H9 (cell line): ENCODE results near the gene CCDC134. TPM values are rescaled to one million over a fixed set of nuclear protein-coding genes. Genes with fewer than 3 reads are reported as not detected.

Experiments used
- DNase-seq: peaks from one replicate; pipeline ENCODE4 v3.0.0-alpha.2; 2017
- H2AFZ ChIP-seq: one replicate; pipeline ENCODE4 v1.6.1; 2013; ENCODE audit warnings: mild to moderate bottlenecking, low read length, control low read depth, moderate library complexity
- H2AK5ac ChIP-seq: 2 replicates; pipeline ENCODE4 v1.6.1; 2013; ENCODE audit warnings: low read length, control low read depth, mixed read lengths; ENCODE audit not compliant: insufficient read length
- H2BK120ac ChIP-seq: one replicate; pipeline ENCODE4 v1.6.1; 2013; ENCODE audit warnings: low read depth, mild to moderate bottlenecking, low read length, control low read depth, inconsistent platforms; ENCODE audit not compliant: poor library complexity, severe bottlenecking
- H2BK12ac ChIP-seq: 2 replicates; pipeline ENCODE4 v1.6.1; 2013; ENCODE audit warnings: low read length, control low read depth, mixed read lengths, low read depth; ENCODE audit not compliant: insufficient read length
- H2BK15ac ChIP-seq: 2 replicates; pipeline ENCODE4 v1.6.1; 2013; ENCODE audit warnings: low read depth, low read length, control low read depth
- H2BK20ac ChIP-seq: one replicate; pipeline ENCODE4 v1.6.1; 2013; ENCODE audit warnings: low read depth, mild to moderate bottlenecking, low read length, control low read depth, inconsistent platforms; ENCODE audit not compliant: poor library complexity, severe bottlenecking
- H2BK5ac ChIP-seq: 2 replicates; pipeline ENCODE4 v1.6.1; 2013; ENCODE audit warnings: low read length, control low read depth, mixed read lengths; ENCODE audit not compliant: insufficient read length
- H3K14ac ChIP-seq: 2 replicates; pipeline ENCODE4 v1.6.1; 2013; ENCODE audit warnings: low read length, control low read depth; ENCODE audit not compliant: insufficient read depth
- H3K18ac ChIP-seq: 2 replicates; pipeline ENCODE4 v1.6.1; 2013; ENCODE audit warnings: low read depth, mild to moderate bottlenecking, mixed read lengths, low read length, control low read depth; ENCODE audit not compliant: insufficient read length
- H3K23ac ChIP-seq: 2 replicates; pipeline ENCODE4 v1.6.1; 2013; ENCODE audit warnings: low read length, control low read depth, mixed read lengths, low read depth; ENCODE audit not compliant: insufficient read length
- H3K23me2 ChIP-seq: 2 replicates; pipeline ENCODE4 v1.6.1; 2013; ENCODE audit warnings: low read depth, mild to moderate bottlenecking, mixed read lengths, low read length, control low read depth; ENCODE audit not compliant: insufficient read length, poor library complexity, severe bottlenecking
- H3K27ac ChIP-seq: 2 replicates; pipeline ENCODE4 v1.5.1; 2013; ENCODE audit warnings: low read length, control low read depth, mixed read lengths, low read depth; ENCODE audit not compliant: insufficient read length
- H3K27me3 ChIP-seq: 2 replicates; pipeline ENCODE4 v1.6.1; 2013; ENCODE audit warnings: low read length, control low read depth, inconsistent platforms; ENCODE audit not compliant: insufficient read depth
- H3K4ac ChIP-seq: 2 replicates; pipeline ENCODE4 v1.6.1; 2013; ENCODE audit warnings: low read depth, mild to moderate bottlenecking, control low read depth, inconsistent platforms, low read length, moderate library complexity
- H3K4me1 ChIP-seq: 2 replicates; pipeline ENCODE4 v1.6.1; 2013; ENCODE audit warnings: low read length, control low read depth, inconsistent platforms; ENCODE audit not compliant: insufficient read depth
- H3K4me2 ChIP-seq: 2 replicates; pipeline ENCODE4 v1.6.1; 2013; ENCODE audit warnings: low read length, control low read depth, mixed read lengths; ENCODE audit not compliant: insufficient read length, insufficient read depth
- H3K56ac ChIP-seq: 2 replicates; pipeline ENCODE4 v1.6.1; 2013; ENCODE audit warnings: low read depth, mild to moderate bottlenecking, mixed read lengths, low read length, control low read depth; ENCODE audit not compliant: insufficient read length
- H3K79me1 ChIP-seq: 2 replicates; pipeline ENCODE4 v1.6.1; 2013; ENCODE audit warnings: low read depth, mild to moderate bottlenecking, moderate library complexity, low read length, control low read depth, inconsistent platforms; ENCODE audit not compliant: insufficient read depth, poor library complexity, severe bottlenecking
- H3K79me2 ChIP-seq: 2 replicates; pipeline ENCODE4 v1.6.1; 2013; ENCODE audit warnings: low read length, control low read depth, inconsistent platforms; ENCODE audit not compliant: insufficient read depth
- H3K9ac ChIP-seq: 2 replicates; pipeline ENCODE4 v1.6.1; 2013; ENCODE audit warnings: low read length, control low read depth, mixed read lengths; ENCODE audit not compliant: insufficient read length; ENCODE audit errors: extremely low read depth
- H3K9me3 ChIP-seq: one replicate; pipeline ENCODE4 v1.6.1; 2013; ENCODE audit warnings: low read depth, low read length, inconsistent platforms; ENCODE audit not compliant: control insufficient read depth
- H3T11ph ChIP-seq: one replicate; pipeline ENCODE4 v1.6.1; 2013; ENCODE audit warnings: mild to moderate bottlenecking, low read length, control low read depth, inconsistent platforms
- H4K20me1 ChIP-seq: one replicate; pipeline ENCODE4 v1.6.1; 2013; ENCODE audit not compliant: control insufficient read depth, insufficient read length, insufficient read depth
- H4K5ac ChIP-seq: 2 replicates; pipeline ENCODE4 v1.6.1; 2013; ENCODE audit warnings: low read depth, mild to moderate bottlenecking, mixed read lengths, low read length, control low read depth; ENCODE audit not compliant: insufficient read length
- H4K8ac ChIP-seq: replicated peaks from 2 replicates; pipeline ENCODE4 v1.6.1; 2013; ENCODE audit warnings: low read length, control low read depth, mixed read lengths, low read depth; ENCODE audit not compliant: insufficient read length
- H4K91ac ChIP-seq: 2 replicates; pipeline ENCODE4 v1.6.1; 2013; ENCODE audit warnings: low read depth, mild to moderate bottlenecking, moderate library complexity, mixed read lengths, low read length, control low read depth; ENCODE audit not compliant: insufficient read length
- H3K27ac Mint-ChIP-seq, 3 experiments: 2 replicates in 2 of 3; 3 replicates in 1 of 3; pipeline ENCODE4 v1.8.0; 2020 to 2021; ENCODE audit warnings: mixed read lengths in 3 of 3, mild to moderate bottlenecking in 1 of 3, moderate library complexity in 1 of 3
- H3K27me3 Mint-ChIP-seq: 2 replicates; pipeline ENCODE4 v1.8.0; 2021; ENCODE audit warnings: low read depth, mild to moderate bottlenecking, moderate library complexity, mixed read lengths
- H3K36me3 Mint-ChIP-seq, 3 experiments: 2 replicates in 2 of 3; 3 replicates in 1 of 3; pipeline ENCODE4 v1.8.0; 2020 to 2021; ENCODE audit warnings: low read depth in 3 of 3, mixed read lengths in 3 of 3; ENCODE audit not compliant: insufficient read depth in 1 of 3
- H3K4me1 Mint-ChIP-seq, 2 experiments: 2 replicates each; pipeline ENCODE4 v1.8.0; 2020; ENCODE audit warnings: mixed read lengths in 2 of 2
- H3K4me3 Mint-ChIP-seq, 2 experiments: 2 replicates in 1 of 2; 3 replicates in 1 of 2; pipeline ENCODE4 v1.8.0; 2020 to 2021; ENCODE audit warnings: mild to moderate bottlenecking in 2 of 2, mixed read lengths in 2 of 2, moderate library complexity in 1 of 2
- H3K9me3 Mint-ChIP-seq, 2 experiments: 2 replicates in 1 of 2; 3 replicates in 1 of 2; pipeline ENCODE4 v1.8.0; 2020; ENCODE audit warnings: mild to moderate bottlenecking in 2 of 2, mixed read lengths in 2 of 2, moderate library complexity in 1 of 2
- WGBS: extraction: QIAGEN DNeasy Blood & Tissue Kit; methylation state at CpG from one replicate; pipeline ENCODE4 v1.1.7; 2013; ENCODE audit warnings: missing lambda C conversion rate, low lambda C conversion rate, mixed read lengths; ENCODE audit not compliant: insufficient read length; ENCODE audit errors: extremely low coverage; 5-methylcytosine and 5-hydroxymethylcytosine counted together
- total RNA-seq: library from RNA; stranded (reverse); gene quantifications from 2 replicates; pipeline ENCODE4 v1.2.1, GENCODE V29; 2021
- TF ChIP-seq, protein P1 (sequence below): fragments of 200-600 bp; sonication (generic); conservative IDR thresholded peaks from 3 replicates; pipeline ENCODE4 v1.8.0; 2021; ENCODE audit warnings: antibody characterized with exemption, mild to moderate bottlenecking

CCDC134 gene
- total RNA-seq, 1 experiment from 2014 or later = 20.7 TPM

DNA sequence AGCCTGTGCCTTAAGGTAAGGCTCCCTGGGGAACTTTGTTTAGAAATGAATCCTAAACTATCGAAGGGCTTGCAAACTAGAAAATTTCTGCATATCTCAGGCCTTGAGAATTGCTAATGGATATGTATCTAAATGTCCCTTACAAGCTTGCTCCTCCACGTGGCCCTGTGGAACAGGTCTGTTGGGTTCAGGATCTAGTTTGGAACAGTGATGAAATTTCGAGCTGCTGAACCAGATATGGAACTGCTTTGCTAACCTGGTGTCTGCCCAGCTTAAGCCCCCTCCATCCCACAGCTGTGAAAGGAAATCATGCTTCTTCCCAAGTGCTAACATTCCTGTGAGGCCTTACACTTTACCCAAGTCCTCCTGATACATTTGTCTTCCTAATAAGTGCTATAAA is 44.0 kb downstream of the CCDC134 start:
- WGBS = no CpG with 5 or more reads among the region's 3 CpGs
- H3K27ac ChIP-seq = no peak overlapping the region
- no peak overlapping the region for H3K4me2 ChIP-seq
- no peak overlapping the region for H2BK5ac ChIP-seq
- DNase-seq = no peak
- Mint-ChIP-seq H3K4me1 (peaks cover 46 to 52% of the 10 kb centered on the region in 2 experiments), H3K27ac (peak overlapping the region; percentile 63 to 91 (median 79); a peak in 6 of 7 replicates), H3K36me3 (peaks cover 5 to 37% (median 23%) of the 10 kb centered on the region in 3 experiments; a peak in 6 of 7 replicates), H3K27me3 (no peaks in the 10 kb centered on the region), H3K9me3 (no peaks in the 10 kb centered on the region), H3K4me3 (peak overlapping the region in 1 of 2 experiments; percentile 58; a peak in 2 of 5 replicates)
- H2BK12ac ChIP-seq = no peak overlapping the region
- peaks cover 73% of the 10 kb centered on the region for H3K79me2 ChIP-seq
- H2AFZ ChIP-seq = no peak overlapping the region
- no peaks in the 10 kb centered on the region for H3K23me2 ChIP-seq
- H3T11ph ChIP-seq = no peak overlapping the region
- no peak overlapping the region for H2BK20ac ChIP-seq
- no peak overlapping the region for H4K5ac ChIP-seq
- peaks cover 9% of the 10 kb centered on the region for H3K79me1 ChIP-seq
- no peak overlapping the region for H3K18ac ChIP-seq
- H3K4me1 ChIP-seq = peaks cover 29% of the 10 kb centered on the region
- H3K23ac ChIP-seq = no peak overlapping the region
- no peaks in the 10 kb centered on the region for H3K9me3 ChIP-seq
- no peak overlapping the region for H3K4ac ChIP-seq
- no peak overlapping the region for H2BK120ac ChIP-seq
- no peak overlapping the region for H3K14ac ChIP-seq
- H4K20me1 ChIP-seq = no peaks in the 10 kb centered on the region
- no peak overlapping the region for H2BK15ac ChIP-seq
- no peak overlapping the region for H3K9ac ChIP-seq
- no peak overlapping the region for H2AK5ac ChIP-seq
- no peak overlapping the region for H4K8ac ChIP-seq
- no peak overlapping the region for H3K56ac ChIP-seq
- no peak overlapping the region for H4K91ac ChIP-seq
- TF ChIP-seq, protein P1, sequence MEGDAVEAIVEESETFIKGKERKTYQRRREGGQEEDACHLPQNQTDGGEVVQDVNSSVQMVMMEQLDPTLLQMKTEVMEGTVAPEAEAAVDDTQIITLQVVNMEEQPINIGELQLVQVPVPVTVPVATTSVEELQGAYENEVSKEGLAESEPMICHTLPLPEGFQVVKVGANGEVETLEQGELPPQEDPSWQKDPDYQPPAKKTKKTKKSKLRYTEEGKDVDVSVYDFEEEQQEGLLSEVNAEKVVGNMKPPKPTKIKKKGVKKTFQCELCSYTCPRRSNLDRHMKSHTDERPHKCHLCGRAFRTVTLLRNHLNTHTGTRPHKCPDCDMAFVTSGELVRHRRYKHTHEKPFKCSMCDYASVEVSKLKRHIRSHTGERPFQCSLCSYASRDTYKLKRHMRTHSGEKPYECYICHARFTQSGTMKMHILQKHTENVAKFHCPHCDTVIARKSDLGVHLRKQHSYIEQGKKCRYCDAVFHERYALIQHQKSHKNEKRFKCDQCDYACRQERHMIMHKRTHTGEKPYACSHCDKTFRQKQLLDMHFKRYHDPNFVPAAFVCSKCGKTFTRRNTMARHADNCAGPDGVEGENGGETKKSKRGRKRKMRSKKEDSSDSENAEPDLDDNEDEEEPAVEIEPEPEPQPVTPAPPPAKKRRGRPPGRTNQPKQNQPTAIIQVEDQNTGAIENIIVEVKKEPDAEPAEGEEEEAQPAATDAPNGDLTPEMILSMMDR = no peak
- H3K27me3 ChIP-seq = no peaks in the 10 kb centered on the region
